Endothelial cell of umbilical vein (primary cell): ENCODE measurements around the gene SH3D21. TPM values are rescaled to one million over a fixed set of nuclear protein-coding genes. Genes with fewer than 3 reads are reported as not detected.

Source experiments
- BruUV-seq: library from RNA; stranded (reverse); fragments of 400-500 nt; replicated peaks from 2 replicates; lab custom pipeline; 2021; lab: Mats Ljungman, UMichigan
- CTCF ChIA-PET: fragments of 300-600, 350-600 bp; sonication (Branson Sonifier 250); formaldehyde crosslinking; loops from one replicate; lab custom pipeline; 2021; ENCODE audit warnings: antibody characterized with exemption, inconsistent platforms; lab: Charles Lee
- POLR2A ChIA-PET: fragments of 300-600, 350-600 bp; sonication (Branson Sonifier 250); formaldehyde crosslinking; loops from one replicate; lab custom pipeline; 2021; ENCODE audit warnings: antibody characterized with exemption, inconsistent platforms; lab: Charles Lee
- DNase-seq: peaks from one replicate; pipeline ENCODE4 v3.0.0-alpha.2; 2011; ENCODE audit warnings: low read depth, low spot score
- FAIRE-seq: peaks from 2 replicates; lab custom pipeline; 2011; peaks lifted over from hg19 to GRCh38; lab: Jason Lieb, UNC
- H2AFZ ChIP-seq: 2 replicates; pipeline ENCODE4 v1.6.0; 2012; ENCODE audit warnings: low read depth, low read length, control low read depth, inconsistent platforms
- H3K27ac ChIP-seq: 2 replicates; pipeline ENCODE4 v1.5.1; 2011; ENCODE audit warnings: low read depth, mild to moderate bottlenecking, control low read depth, low read length, moderate library complexity; ENCODE audit not compliant: insufficient read depth
- H3K27me3 ChIP-seq, 2 experiments: 2 replicates each; pipeline versions ENCODE4 v1.6.0 to v1.6.1; 2011; ENCODE audit warnings: low read length in 2 of 2, mixed read lengths in 1 of 2; ENCODE audit not compliant: control insufficient read depth in 2 of 2, insufficient read depth in 2 of 2
- H3K36me3 ChIP-seq, 2 experiments: 2 replicates in 1 of 2; 3 replicates in 1 of 2; pipeline ENCODE4 v1.5.1; 2011; ENCODE audit warnings: low read length in 2 of 2, mild to moderate bottlenecking in 1 of 2, moderate library complexity in 1 of 2; ENCODE audit not compliant: control insufficient read depth in 2 of 2, insufficient read depth in 2 of 2; ENCODE audit errors: extremely low read depth in 1 of 2
- H3K4me1 ChIP-seq: 3 replicates; pipeline ENCODE4 v1.5.1; 2011; ENCODE audit warnings: mild to moderate bottlenecking, low read length; ENCODE audit not compliant: control insufficient read depth, insufficient read depth; ENCODE audit errors: extremely low read depth
- H3K4me2 ChIP-seq: 2 replicates; pipeline ENCODE4 v1.6.1; 2011; ENCODE audit warnings: low read length, control low read depth, mixed read lengths; ENCODE audit not compliant: insufficient read depth
- H3K4me3 ChIP-seq, 3 experiments: fragments of 200-600 bp in 1 of 3; sonication (generic), shearing (Covaris generic) in 1 of 3; replicated peaks in 1 of 3; 2 replicates each; pipeline ENCODE4 v1.5.1; 2011 to 2016; ENCODE audit warnings: control low read depth in 3 of 3, low read length in 3 of 3, mild to moderate bottlenecking in 2 of 3, inconsistent platforms in 1 of 3, low read depth in 1 of 3, moderate library complexity in 1 of 3; ENCODE audit not compliant: insufficient read depth in 1 of 3
- H3K79me2 ChIP-seq: 2 replicates; pipeline ENCODE4 v1.6.0; 2012; ENCODE audit warnings: low read length, inconsistent platforms; ENCODE audit not compliant: control insufficient read depth, insufficient read depth
- H3K9ac ChIP-seq: replicated peaks from 2 replicates; pipeline ENCODE3; 2011; ENCODE audit warnings: low read length, control low read depth; ENCODE audit not compliant: insufficient read depth; ENCODE audit errors: extremely low read depth
- H3K9me1 ChIP-seq: replicated peaks from 3 replicates; pipeline ENCODE4 v1.6.0; 2011; ENCODE audit warnings: mild to moderate bottlenecking, low read length; ENCODE audit not compliant: control insufficient read depth, insufficient read depth; ENCODE audit errors: extremely low read depth
- H3K9me3 ChIP-seq: replicated peaks from 2 replicates; pipeline ENCODE4 v1.5.1; 2012; ENCODE audit warnings: low read length, inconsistent platforms; ENCODE audit not compliant: control insufficient read depth, insufficient read depth
- H4K20me1 ChIP-seq: replicated peaks from 2 replicates; pipeline ENCODE3; 2011; ENCODE audit warnings: mild to moderate bottlenecking, low read length; ENCODE audit not compliant: control insufficient read depth, insufficient read depth; ENCODE audit errors: extremely low read depth
- EZH2 ChIP-seq: IDR thresholded peaks from 2 replicates; pipeline ENCODE4 v1.6.1; 2012; ENCODE audit warnings: borderline replicate concordance, low read depth, mild to moderate bottlenecking, moderate library complexity, low read length, inconsistent platforms; ENCODE audit not compliant: severe bottlenecking
- FOS ChIP-seq: IDR thresholded peaks from 2 replicates; pipeline ENCODE4 v1.6.1; 2011; ENCODE audit warnings: mild to moderate bottlenecking, low read length, moderate library complexity, borderline replicate concordance; ENCODE audit not compliant: insufficient read depth
- GATA2 ChIP-seq: IDR thresholded peaks from 2 replicates; pipeline ENCODE4 v1.7.0; 2011; ENCODE audit warnings: low read depth, mild to moderate bottlenecking, moderate library complexity, mixed read lengths, low read length; ENCODE audit not compliant: insufficient read length, insufficient read depth
- JUN ChIP-seq: IDR thresholded peaks from 2 replicates; pipeline ENCODE4 v1.6.1; 2011; ENCODE audit warnings: borderline replicate concordance, low read depth; ENCODE audit not compliant: insufficient read length, insufficient read depth
- MYC ChIP-seq: IDR thresholded peaks from one replicate; pipeline ENCODE4 v1.6.1; 2011; ENCODE audit warnings: mild to moderate bottlenecking, low read depth, low read length
- POLR2A ChIP-seq: IDR thresholded peaks from 2 replicates; pipeline ENCODE4 v1.6.1; 2012; ENCODE audit warnings: low read depth, mild to moderate bottlenecking, control low read depth, low read length
- POLR2AphosphoS5 ChIP-seq: IDR thresholded peaks from 2 replicates; pipeline ENCODE4 v1.6.1; 2012; ENCODE audit warnings: low read depth, mild to moderate bottlenecking, control low read depth, low read length, moderate library complexity; ENCODE audit not compliant: insufficient read depth
- dilution Hi-C: fragments of 300-500 bp; cut with MboI; formaldehyde crosslinking; loops from one replicate; pipeline ENCODE4 v1.15.0; 2019; ENCODE audit warnings: low sequenced_read_pairs; ENCODE audit not compliant: extremely low pct_ligation_motif_present
- intact Hi-C: fragments of 100-400 bp; cut with micrococcal nuclease; formaldehyde crosslinking; loops from one replicate; pipeline ENCODE4 v1.10.0; 2022
- polyA plus RNA-seq, 4 experiments: library from polyadenylated mRNA; depleted of rRNA in 3 of 4; stranded (reverse) in 3 of 4; unstranded in 1 of 4; fragments of >200 nt; gene quantifications; 2 replicates each; pipeline versions ENCODE4 v1.2.1 to v1.2.3, GENCODE V29; 2011 to 2012; ENCODE audit warnings: missing spikeins in 1 of 4
- total RNA-seq: library from RNA; stranded (reverse); gene quantifications from 2 replicates; pipeline ENCODE4 v1.2.3, GENCODE V29; 2021
- TF ChIP-seq, protein P1 (sequence below), 2 donors: IDR thresholded peaks; 1 replicate in 1 of 2; 2 replicates in 1 of 2; pipeline ENCODE4 v1.5.1; 2011; ENCODE audit warnings: low read length in 2 of 2, mild to moderate bottlenecking in 2 of 2, moderate library complexity in 2 of 2, control low read depth in 1 of 2, inconsistent platforms in 1 of 2, low read depth in 1 of 2; ENCODE audit not compliant: insufficient read depth in 1 of 2; ENCODE audit errors: extremely low read depth in 1 of 2
- TF ChIP-seq, protein P2 (sequence below): IDR thresholded peaks from 2 replicates; pipeline ENCODE4 v1.6.1; 2011; ENCODE audit not compliant: insufficient read depth, insufficient read length

Gene SH3D21
- total and polyA plus RNA-seq, 2 donors (not counting 3 experiments of a cell fraction or from before 2014, with no cell fraction given): 1.8 to 7.2 TPM

DNA sequence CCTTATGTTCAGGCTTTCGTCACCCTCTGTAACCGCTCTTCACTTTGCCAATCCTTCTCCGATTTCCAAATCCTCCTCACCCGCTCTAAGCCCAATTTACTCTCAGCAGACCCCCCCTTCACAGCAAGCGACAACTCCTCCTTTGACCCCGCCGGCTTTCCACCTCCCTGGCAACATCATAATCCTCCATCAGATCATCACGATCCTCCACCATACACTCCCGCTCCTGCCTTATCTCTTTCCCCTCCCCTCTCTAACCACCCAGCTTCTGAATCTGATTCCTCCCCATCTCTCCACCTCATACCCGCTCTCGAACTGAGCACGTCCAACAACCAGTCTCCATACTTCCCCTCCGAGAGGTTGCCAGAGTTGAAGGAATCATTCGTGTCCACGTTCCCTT, 24.8 kb downstream of the SH3D21 start:
- no peak for TF ChIP-seq GATA2
- TF ChIP-seq POLR2A: no peak
- no peak for TF ChIP-seq MYC
- no peak for TF ChIP-seq EZH2
- no peak for TF ChIP-seq FOS
- TF ChIP-seq, protein P1, sequence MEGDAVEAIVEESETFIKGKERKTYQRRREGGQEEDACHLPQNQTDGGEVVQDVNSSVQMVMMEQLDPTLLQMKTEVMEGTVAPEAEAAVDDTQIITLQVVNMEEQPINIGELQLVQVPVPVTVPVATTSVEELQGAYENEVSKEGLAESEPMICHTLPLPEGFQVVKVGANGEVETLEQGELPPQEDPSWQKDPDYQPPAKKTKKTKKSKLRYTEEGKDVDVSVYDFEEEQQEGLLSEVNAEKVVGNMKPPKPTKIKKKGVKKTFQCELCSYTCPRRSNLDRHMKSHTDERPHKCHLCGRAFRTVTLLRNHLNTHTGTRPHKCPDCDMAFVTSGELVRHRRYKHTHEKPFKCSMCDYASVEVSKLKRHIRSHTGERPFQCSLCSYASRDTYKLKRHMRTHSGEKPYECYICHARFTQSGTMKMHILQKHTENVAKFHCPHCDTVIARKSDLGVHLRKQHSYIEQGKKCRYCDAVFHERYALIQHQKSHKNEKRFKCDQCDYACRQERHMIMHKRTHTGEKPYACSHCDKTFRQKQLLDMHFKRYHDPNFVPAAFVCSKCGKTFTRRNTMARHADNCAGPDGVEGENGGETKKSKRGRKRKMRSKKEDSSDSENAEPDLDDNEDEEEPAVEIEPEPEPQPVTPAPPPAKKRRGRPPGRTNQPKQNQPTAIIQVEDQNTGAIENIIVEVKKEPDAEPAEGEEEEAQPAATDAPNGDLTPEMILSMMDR (IDR thresholded peaks at IDR 0.05; ENCODE audit: extremely low read depth in 1 of 2, insufficient read depth in 1 of 2, low read depth in 1 of 2, low read length in 2 of 2): no peak
- TF ChIP-seq JUN: no peak
- no peak for TF ChIP-seq POLR2AphosphoS5
- TF ChIP-seq, protein P2, sequence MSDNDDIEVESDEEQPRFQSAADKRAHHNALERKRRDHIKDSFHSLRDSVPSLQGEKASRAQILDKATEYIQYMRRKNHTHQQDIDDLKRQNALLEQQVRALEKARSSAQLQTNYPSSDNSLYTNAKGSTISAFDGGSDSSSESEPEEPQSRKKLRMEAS: no peak
- Histone ChIP-seq H3K27ac (no peak overlapping the region), H3K4me1 (peaks cover 11% of the 10 kb centered on the region), H3K79me2 (no peaks in the 10 kb centered on the region), H3K27me3 (no peaks in the 10 kb centered on the region), H3K9me1 (no peaks in the 10 kb centered on the region), H3K9ac (no peak overlapping the region), H3K9me3 (no peaks in the 10 kb centered on the region), H3K4me2 (no peak overlapping the region), H4K20me1 (no peaks in the 10 kb centered on the region), H2AFZ (no peak overlapping the region), H3K4me3 (no peak overlapping the region), H3K36me3 (no peaks in the 10 kb centered on the region)
- dilution Hi-C loops: no loop called here
- DNase-seq (no peak), FAIRE-seq (no peak)
- CTCF ChIA-PET: interaction anchor here (1.3 kb wide), 1 partner anchor 185 kb away, joined by 3 read pairs; no protein-coding TSS in a partner anchor
- intact Hi-C loops: no loop called here
- POLR2A ChIA-PET: no interaction called here
- no TSS peak for BruUV-seq
